HG02973 (cell line): ENCODE data around the gene HNRNPH3.
A peak's percentile ranks its signal among the peaks of the same experiment; 100 is the strongest.
"Not testable (repeated sequence)": the region's sequence is repeated elsewhere in the genome, so short reads cannot be mapped to it uniquely, and the experiment has no call there.

Source experiments
- ATAC-seq: cut with Tn5 transposase; IDR thresholded peaks from one replicate; pipeline ENCODE4 v1.9.1; 2021; ENCODE audit warnings: moderate library complexity; ENCODE audit not compliant: unreplicated experiment

Gene HNRNPH3

GRCh38 chr10:68331455-68332258, at the start of gene HNRNPH3:
Gene HNRNPH3, plus strand, starts transcription at chr10:68332064. Its CDS starts 5,158 bp downstream, at chr10:68337222.
- peak; percentile 69 for ATAC-seq

GRCh38 chr10:68284062-68285001, 47.5 kb upstream of the HNRNPH3 start:
- no peak for ATAC-seq

GRCh38 chr10:68288717-68289116, 43.1 kb upstream of the HNRNPH3 start:
- no peak for ATAC-seq

DNA sequence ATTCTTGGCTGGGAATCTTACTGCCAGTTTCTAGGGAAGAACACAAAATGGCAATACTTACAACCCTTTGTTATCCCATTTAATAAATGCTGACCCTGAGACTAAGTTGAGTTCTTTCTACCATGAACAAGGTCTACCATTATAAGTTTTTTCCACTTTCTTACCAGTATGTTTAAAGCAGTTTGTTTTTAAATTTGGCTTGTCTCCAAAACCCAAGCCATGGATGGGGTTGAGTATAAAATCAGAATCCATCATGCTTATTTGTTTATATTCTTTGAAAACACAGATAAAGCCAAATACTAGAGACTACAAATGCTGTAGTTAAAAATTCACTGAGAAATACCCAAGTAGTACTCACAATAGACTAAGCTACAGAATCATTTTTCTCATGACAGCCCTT, 41.1 kb upstream of the HNRNPH3 start:
- no peak for ATAC-seq

DNA sequence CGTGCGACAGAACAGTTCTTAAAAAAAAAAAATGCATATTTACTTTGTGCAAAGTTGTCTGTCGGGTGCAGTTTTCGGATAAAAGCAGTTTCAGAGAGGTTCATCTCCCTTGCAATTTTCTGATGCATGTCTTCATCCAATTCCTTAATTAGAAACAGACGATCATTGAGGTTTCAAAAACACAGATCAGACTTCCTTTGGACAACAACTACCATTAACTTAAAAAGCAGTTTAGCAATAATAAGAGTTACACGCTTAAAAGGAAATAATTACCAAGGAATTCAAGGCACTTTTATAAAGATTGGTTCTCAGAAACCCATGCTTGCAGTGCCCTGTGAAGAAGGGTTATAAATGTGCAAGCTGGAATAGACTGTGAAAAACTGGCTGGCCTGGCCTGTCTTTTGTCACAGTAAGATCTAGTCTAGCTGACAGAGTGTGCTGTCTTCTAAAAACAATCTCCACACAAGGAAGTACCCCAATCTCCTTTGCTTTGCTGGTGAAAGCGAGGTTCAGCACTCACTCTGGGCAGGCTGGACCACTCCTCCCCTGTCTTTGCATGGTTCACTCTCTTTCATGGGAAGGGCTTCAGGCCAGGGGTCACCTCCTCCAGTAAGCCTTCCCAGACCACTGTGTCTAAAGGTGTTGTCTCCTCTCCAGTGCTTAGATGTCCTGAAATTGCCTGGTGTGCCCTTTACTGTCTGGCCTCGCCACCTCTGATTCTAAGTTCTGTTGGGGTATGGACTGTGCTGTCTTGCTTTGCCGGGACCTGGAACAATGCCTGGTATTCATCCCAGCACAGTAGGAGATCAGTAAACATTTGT, 34.8 kb upstream of the HNRNPH3 start:
- no peak for ATAC-seq

DNA sequence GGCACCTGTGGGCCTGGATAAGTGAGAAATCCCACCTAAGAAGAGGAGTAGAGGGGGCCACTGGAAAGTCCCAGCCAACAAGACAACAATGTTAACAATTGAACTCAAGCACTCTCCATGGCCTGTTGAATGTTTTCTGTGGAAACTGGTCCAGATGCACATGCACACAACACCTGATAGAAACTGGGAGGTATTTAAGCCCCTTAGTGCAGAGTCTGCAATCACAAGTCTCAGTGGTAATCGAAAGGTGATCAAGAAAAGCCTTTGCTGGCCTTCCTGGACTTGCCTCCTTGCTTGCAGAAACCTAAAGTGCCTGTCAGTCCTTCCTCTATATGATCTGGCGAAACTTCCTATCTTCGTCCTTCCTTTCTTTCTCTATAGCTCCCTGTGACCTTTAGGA, 30.6 kb upstream of the HNRNPH3 start:
- ATAC-seq = no peak

GRCh38 chr10:68301790-68302502, 29.9 kb upstream of the HNRNPH3 start:
- ATAC-seq = no peak

DNA sequence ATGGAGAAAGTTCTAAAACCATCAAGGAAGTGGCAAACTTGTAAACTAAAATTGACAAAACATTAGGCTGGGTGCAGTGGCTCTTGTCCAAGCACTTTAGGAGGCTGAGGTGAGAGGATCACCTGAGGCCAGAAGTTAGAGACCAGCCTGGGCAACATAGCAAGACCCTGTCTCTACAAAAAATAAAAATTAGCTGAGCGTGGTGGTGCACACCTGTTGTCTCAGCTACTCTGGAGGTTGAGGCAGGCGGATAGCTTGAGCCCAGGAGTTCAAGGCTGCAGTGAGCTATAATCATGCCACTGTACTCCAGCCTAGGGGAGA, 29.4 kb upstream of the HNRNPH3 start:
- ATAC-seq = no peak

DNA sequence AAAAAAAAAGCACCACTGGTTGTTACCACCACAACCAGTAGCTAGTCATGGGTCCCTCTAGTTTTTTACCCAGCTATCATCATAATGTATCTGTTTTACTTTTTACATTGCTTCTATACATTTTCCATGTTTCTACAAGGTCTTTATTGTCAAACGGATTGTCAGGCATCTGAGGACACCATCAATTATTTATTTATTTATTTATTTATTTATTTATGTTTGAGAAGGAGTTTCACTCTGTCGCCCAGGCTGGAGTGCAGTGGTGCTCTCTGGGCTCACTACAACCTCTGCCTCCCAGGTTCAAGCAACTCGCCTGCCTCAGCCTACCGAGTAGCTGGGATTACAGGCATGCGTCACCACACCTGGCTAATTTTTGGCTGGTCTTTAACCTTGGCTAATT, 29.0 kb upstream of the HNRNPH3 start:
- ATAC-seq = no peak

GRCh38 chr10:68303849-68304412, 27.9 kb upstream of the HNRNPH3 start:
- ATAC-seq = no peak

DNA sequence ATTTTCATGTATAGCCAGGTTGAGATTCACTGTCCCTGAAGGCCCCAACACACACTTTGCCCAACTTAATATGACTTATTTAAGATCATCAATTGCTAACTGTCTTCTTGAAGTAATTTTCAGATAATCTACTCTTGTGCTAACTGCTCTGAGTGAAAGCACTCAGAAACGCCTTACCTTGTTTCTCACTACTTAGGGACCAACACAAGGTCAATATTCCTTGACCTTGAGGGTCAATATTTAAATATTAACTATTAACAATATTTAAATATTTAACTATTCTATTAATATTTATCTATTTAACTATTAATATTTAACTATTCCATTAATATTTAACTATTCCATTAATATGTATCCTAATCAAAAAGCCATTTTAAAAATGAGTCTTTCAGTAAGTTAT, 26.0 kb upstream of the HNRNPH3 start:
- ATAC-seq = no peak

- ATAC-seq = no peak
Observed at GRCh38 chr10:68310531-68310930, 21.3 kb upstream of the HNRNPH3 start.

DNA sequence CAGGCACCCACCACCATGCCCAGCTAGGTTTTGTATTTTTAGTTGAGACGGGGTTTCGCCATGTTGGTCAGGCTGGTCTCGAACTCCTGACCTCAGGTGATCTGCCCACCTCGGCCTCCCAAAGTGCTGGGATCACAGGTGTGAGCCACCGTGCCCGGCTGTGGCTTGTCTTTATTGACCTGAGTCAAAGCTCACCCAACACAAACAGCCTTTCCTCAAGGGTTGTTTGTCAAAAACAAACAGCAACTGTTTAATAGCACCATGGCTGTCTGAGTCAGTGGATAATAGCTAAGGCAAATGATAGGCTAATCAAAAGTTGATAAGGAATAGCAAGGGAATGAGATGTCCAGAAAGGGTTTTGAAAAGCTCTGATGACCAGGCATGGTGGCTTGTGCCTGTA, 16.9 kb upstream of the HNRNPH3 start:
- not testable (repeated sequence) for ATAC-seq

DNA sequence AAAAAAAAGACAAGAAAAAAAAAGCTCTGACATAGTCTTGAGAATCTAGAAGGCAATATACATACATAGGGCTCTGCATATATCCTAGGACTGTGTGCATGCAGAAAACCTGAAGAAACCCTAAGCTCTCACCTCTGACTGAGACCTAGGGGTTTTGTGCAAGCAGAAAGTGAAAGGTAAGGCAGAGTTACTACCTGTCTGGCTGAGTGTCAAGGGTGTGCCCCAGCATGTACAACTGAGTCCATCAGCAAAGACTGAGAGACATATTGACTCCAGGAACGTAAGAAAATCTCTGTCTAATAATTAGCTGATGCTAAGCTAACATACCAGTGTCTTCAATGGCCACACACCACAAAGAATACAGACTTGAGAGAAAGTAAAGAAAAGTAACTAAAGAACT, 16.3 kb upstream of the HNRNPH3 start:
- ATAC-seq = no peak

GRCh38 chr10:68318331-68319059, 13.4 kb upstream of the HNRNPH3 start:
- no peak for ATAC-seq

- not testable (repeated sequence) for ATAC-seq
Observed at GRCh38 chr10:68324396-68324795, 7.5 kb upstream of the HNRNPH3 start.

DNA sequence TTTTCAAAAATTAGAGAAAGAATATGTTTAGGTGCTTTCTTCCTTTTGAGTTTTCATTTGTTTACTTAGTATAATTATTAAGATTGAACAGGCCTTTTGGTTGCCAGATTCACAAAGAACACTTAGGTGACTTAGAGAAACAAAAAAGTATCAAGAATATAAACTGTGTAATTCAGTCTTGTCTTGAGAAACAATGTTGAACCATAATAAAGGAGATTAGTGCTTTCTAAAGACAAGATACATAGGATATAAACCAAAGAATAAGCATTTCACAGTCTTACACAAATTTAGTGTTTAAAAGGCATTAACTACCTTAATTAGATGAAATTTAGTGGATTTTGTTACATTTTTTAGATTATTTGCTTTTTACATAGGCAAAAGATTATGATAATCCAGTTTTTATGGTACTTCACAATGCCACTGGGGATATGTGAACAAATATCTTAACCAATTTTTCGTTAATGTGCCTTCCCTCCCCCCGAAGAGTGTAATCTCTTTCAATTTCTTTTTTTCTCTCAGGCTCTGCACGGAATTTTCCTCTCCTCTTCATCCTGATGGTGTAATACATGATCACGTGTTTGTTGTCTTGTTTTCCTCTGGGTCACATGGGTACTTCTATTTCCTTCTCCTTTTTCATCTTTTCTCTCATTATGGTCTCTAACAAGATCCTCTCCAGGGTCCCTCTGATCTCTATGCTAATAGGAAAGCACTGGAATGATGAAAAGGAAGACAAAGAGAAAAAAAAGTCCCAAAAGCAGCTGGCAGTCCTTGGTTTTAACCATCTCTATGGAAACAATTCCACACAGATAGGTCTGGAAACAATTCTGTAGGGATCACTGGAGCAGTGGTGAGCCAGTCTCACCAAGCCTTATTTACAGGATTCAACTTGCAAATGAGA, 3.7 kb upstream of the HNRNPH3 start:
- ATAC-seq = no peak

- no peak for ATAC-seq
Observed at GRCh38 chr10:68329506-68329861, 2.4 kb upstream of the HNRNPH3 start.
